Measurements from ENCODE around the gene PER1.
"Not testable (repeated sequence)": the region's sequence is repeated elsewhere in the genome, so short reads cannot be mapped to it uniquely, and the experiment has no call there.

Gene PER1

GRCh38 chr17:8152112-8152775 is at the start of gene PER1:
Gene PER1, minus strand, starts transcription at chr17:8152404. Its CDS starts 1,698 bp downstream, at chr17:8150706.
- peak; percentile 87 for DNase-seq (ENCODE audit: low read depth)

DNA sequence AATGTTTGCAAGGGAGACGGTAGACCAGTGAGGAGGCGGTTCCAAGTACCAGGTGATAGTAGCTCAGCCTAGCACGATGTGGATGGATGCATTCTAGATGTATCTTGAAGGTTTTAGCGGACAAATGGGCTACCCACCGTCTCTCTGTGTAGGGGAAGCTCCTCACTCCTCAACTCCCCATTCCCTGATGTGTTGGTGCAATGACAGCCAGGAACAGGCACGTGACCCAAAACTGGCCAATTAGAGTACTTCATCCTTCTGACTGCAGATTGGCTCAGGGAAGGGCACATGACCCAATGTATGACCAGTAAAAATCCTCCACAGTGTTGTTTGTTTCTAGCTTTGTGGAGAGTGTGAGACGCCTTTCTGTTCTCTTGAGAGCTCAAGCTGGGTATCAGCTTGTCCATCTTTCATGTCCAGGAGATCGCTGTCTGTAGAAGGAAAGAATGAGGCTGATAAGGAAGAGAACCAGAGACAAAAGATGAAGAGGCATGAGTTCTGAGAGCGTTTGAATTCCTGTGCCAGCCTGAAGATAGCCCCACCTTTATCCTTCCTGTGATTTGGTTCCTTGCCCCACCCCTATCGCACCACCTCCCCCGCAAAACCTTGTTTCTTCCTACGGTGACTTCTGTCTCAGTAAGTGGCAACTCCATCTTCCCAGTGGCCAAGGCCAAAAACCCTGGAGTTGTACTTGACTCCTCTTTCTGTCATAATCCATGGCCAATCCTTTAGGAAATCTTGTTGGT is 40.0 kb upstream of the PER1 start:
- peak; percentile 72 for DNase-seq (ENCODE audit: low read depth)

DNA sequence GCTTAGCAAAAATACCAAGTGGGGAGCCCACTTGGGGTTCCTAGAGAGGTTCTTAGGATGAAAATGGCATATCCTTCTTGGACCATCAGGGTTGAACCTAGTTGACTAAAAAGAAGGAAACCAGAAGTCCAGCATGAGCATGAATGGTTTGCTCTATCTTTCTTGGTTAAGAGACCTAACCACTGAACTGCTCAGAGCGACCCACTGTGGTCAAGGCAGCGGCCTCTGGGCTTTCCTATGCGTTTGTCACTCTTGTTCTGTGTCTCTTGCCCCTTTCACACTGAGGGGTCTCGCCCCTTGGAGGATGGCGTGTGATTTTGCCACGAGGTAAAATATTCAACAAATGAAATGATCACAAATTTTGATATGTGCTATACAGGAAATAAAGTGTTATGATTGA is 38.3 kb upstream of the PER1 start:
- no peak for DNase-seq (ENCODE audit: low read depth)

GRCh38 chr17:8189711-8190477 is 37.7 kb upstream of the PER1 start, which contains the start of gene BORCS6:
Gene BORCS6, minus strand, starts transcription at chr17:8190180. Its CDS starts 40 bp downstream, at chr17:8190140.
- peak; percentile 96 for DNase-seq (ENCODE audit: low read depth)

GRCh38 chr17:8189041-8189710 is 37.0 kb upstream of the PER1 start:
- DNase-seq (ENCODE audit: low read depth) = no peak

GRCh38 chr17:8188263-8188839 is 36.1 kb upstream of the PER1 start:
- no peak for DNase-seq (ENCODE audit: low read depth)

GRCh38 chr17:8187517-8188262 is 35.5 kb upstream of the PER1 start:
- DNase-seq (ENCODE audit: low read depth) = peak; percentile 99

GRCh38 chr17:8186787-8187516 is 34.7 kb upstream of the PER1 start:
- DNase-seq (ENCODE audit: low read depth) = peak; percentile 86

DNA sequence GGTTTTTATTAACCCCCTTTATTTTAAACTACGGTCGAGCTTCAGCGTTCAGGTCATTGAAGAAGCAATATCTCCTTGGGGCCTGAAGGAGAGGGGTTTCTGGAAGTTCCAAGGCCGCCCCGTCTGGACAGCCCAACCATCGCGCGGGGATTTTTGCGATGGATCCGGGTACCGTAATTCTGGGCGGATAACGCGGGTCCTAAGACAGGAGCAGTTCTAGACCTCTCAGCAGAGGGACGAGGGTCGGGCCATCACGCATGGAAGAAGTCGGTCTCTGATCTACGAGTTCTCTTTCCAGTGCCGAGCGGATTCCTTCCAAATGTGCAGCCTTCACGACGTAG is 34.2 kb upstream of the PER1 start:
- no peak for DNase-seq (ENCODE audit: low read depth)

- no peak for DNase-seq (ENCODE audit: low read depth)
Measured at GRCh38 chr17:8185582-8186445, 33.6 kb upstream of the PER1 start.

- no peak for DNase-seq (ENCODE audit: low read depth)
Measured at GRCh38 chr17:8176998-8177731, 25.0 kb upstream of the PER1 start.

DNA sequence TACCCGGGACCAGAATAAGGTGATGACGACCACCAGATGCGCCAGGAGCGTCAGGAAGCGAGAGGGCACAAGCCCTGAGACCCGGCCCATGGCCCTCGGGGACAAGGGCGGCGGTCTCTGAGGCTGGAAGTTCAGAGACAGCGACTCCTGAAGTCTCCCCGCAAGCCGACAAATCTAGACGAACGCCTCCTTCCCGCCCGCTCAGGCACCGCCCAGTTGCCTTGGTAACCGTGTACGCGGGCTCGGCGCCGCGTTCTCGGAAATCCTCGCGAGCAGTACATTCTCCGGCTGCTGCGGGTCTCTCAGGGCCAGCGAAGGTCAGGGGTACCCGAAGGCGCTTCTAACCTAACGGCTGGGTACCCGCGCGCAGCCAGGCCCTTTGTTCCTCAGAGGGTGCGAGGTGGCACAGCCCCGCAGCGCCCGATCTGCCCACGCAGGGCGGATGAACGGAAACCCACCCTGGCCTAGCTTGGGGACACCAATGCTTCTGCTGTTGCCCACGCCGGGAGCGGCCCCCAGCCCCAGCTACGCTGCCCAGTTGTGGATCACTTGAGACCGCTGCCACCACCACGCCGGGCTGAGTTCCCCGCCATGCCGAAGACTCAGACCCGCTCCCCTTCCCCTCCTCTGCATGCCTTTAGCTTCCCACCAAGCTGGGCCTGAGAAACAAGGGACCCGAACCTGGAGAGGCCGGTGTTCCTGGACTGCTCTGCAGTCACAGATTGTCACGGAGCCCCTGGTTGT is 24.2 kb upstream of the PER1 start, which contains the start of gene TMEM107:
TSS of gene TMEM107 (minus strand) at position 184 of the 744 bp plus-strand sequence. CDS start at position 90, 94 bp downstream.
- peak; percentile 62 for DNase-seq (ENCODE audit: low read depth)

- no peak for DNase-seq (ENCODE audit: low read depth)
Measured at GRCh38 chr17:8175795-8176196, 23.6 kb upstream of the PER1 start.

- no peak for DNase-seq (ENCODE audit: low read depth)
Measured at GRCh38 chr17:8173871-8174322, 21.7 kb upstream of the PER1 start.

DNA sequence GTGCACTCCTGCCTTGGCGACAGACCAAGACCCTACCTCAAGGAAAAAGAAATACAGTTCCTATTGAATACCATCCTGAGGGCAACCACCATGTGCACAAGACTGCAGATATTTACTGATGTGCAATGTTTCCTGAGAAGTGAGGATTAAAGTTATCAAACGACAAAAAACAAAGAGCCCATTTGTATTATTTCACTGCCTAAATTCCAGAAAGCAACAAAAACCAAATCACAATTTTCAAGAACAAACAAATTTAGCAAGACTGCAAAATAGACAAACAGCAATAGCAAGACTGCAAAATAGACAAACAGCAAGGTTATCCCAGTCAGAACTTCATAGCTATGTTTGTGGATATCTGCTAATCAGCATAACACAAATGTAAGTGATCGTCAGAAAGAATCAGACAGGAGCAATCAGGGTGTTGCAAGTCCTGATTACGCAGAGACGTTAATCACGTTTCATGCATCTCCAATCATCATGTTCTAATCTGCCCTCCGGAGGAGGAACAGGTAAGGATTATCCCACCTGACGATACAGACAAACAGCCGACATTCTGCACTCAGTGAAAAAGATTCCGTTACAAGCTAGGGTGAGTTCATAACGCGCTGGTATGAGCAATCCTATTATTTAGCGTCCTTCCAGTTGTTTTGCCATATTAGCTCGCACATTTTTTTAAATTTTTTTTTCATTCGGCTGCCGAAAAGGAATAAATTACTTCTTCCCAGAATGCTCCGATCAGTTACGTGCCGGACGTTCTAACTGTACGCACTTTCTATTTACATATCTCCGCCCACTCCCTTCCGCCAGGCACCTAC is 21.1 kb upstream of the PER1 start:
- DNase-seq (ENCODE audit: low read depth) = peak; percentile 93

- DNase-seq (ENCODE audit: low read depth) = not testable (repeated sequence)
Measured at GRCh38 chr17:8170186-8170585, 18.0 kb upstream of the PER1 start.

GRCh38 chr17:8167526-8167925 is 15.3 kb upstream of the PER1 start:
- no peak for DNase-seq (ENCODE audit: low read depth)

All from GM04504 (cell line).